NCI-H1417 (cell line): ENCODE data around the gene MMP11.
"Not testable (repeated sequence)": the region's sequence is repeated elsewhere in the genome, so short reads cannot be mapped to it uniquely, and the experiment has no call there.

ENCODE experiments used
- DNase-seq, 3 experiments: peaks; one replicate each; lab custom pipeline; 2025; lab: John Stamatoyannopoulos, UW

MMP11 gene, protein sequence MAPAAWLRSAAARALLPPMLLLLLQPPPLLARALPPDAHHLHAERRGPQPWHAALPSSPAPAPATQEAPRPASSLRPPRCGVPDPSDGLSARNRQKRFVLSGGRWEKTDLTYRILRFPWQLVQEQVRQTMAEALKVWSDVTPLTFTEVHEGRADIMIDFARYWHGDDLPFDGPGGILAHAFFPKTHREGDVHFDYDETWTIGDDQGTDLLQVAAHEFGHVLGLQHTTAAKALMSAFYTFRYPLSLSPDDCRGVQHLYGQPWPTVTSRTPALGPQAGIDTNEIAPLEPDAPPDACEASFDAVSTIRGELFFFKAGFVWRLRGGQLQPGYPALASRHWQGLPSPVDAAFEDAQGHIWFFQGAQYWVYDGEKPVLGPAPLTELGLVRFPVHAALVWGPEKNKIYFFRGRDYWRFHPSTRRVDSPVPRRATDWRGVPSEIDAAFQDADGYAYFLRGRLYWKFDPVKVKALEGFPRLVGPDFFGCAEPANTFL

DNA sequence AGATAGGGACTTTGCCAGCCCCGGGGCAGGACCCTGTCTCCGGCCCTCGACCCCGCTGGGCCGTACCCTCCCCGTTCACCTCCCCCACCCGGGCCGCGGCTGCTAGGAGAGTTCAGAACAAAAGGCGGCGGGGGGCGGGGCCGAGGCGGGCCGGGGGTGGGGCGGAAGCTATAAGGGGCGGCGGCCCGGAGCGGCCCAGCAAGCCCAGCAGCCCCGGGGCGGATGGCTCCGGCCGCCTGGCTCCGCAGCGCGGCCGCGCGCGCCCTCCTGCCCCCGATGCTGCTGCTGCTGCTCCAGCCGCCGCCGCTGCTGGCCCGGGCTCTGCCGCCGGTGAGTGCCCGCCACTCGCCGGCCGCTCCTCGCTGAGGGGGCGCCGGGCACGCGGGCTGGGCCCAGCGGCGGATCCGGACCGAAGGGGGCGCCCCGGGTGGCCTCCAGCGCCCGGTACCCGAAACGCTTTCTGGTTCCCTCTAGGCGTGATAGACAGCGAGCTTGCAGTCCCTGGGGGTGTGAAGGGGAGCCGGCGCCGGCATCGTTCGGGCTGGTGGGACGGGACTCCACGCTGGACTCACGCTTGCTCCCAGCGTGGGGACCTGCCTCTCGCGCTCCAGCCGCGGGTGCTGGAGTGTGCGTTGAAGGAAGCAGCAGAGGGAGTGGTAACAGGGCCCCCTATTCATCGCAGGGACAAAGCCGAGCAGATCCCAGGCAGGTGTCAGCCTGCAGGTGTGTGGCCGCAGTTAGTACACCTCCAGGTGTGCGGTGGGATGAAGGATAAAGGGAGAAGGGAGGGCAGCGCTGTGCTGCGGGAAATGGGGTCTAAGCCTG lies at the start of gene MMP11:
TSS of gene MMP11 (plus strand) at position 201 of the 825 bp plus-strand sequence. CDS start at position 223, 22 bp downstream.
- peak; percentile 41 to 72 (median 58) for DNase-seq

DNA sequence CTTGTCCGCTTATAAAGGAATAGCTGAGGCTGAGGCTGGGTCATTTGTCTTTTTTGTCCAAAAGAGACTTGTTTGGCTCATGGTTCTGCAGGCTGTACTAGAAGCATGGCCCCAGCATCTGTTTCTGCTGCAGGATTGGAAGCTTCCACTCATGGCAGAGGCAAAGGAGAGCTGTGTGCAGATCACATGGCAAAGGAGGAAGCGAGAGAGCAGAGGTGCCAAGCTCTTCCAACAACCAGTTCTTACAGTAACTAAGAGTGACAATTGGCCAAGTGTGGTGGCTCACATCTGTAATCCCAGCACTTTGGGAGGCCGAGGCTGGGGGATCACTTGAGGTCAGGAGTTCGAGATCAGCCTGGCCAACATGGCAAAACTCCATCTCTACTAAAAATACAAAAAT lies 44.5 kb upstream of the MMP11 start:
- not testable (repeated sequence) for DNase-seq

DNA sequence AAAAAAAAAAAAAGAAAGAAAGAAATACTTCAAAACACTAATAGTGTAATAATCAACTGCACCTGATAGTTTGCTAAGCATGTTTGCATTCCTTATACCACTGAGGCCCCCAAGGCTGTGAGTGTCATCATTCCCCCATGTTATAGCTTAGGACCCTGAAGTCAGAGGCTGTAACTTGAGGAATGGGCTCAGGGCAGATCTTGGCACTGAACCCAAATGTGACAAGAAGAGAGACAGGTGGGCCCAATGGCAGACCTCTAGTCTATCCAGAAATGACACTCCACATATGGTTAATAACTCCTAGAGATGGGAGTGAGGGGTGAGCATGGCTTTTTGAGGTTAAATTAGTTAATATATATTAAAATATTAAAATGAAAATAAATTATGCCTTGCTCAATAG lies 35.0 kb upstream of the MMP11 start:
- no peak for DNase-seq

DNA sequence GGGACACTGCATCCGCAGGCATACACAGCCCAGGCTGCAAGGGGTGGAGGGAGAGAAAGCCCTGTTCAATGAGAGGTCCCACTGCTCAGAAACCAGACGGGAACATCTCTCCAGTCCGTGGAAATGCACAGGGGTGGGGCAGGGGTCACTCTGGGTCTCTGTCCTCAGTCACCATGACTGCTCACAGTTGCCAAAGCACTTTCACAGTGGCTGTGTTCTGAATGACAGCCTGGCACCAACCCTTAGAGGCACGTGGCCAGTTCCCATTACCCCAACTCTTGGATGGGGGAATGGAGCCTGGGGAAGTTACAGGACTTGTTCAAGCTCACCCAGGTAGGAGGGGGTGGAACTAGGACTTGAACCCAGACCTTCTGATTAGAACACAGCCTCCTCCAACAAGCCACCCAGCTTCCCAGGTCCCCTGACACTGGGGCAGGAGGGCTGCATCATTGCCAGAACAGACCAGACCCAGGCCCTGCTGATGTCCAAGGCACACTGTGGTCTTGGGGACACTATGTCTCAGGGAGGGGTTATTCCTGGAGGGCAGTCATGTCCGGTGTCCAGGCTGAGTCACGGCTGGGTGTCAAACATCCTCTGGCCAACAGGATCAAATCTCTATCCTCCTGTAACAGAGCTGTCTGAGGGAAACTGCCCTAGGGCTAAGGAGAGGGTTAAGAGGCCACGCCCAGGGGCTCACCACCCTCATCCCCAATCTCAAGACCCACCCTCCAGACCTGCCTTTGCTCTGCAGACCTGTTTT lies 30.0 kb upstream of the MMP11 start:
- no peak for DNase-seq

DNA sequence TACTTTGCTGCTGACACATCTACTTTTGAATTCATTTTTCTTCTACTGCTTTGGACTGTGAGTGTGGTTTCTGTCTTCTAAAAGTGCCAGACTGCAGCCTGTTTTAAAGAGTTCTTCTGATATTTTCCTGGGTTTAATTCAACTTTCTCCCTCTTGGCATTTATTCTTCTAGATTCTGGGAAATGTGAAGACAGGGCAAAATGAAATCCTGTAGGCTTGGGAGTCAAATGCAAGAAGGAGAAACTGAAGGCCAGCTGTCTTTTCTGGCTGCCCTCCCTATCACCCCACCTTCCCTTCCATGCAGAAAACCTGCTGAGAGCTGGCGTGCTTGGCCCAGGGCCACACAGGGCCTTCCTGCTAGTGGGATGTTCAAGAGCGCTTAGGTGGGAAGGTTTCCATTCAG lies 29.3 kb upstream of the MMP11 start:
- DNase-seq: no peak

DNA sequence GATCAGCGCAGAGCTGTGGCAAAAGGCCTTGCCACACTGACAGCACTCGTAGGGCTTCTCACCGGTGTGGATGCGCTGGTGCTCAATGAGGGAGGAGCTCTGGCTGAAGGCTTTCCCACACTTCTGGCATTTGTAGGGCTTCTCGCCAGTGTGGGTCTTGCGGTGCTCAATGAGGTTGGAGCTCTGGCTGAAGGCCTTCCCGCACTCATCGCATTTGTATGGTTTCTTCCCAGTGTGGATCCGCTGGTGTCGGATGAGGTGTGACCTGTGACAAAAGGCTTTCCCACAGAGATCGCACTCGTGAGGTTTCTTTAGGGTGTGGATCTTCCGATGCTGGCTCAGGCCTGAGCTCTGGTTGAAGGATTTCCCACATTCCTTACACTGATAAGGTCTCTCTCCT lies 28.6 kb upstream of the MMP11 start:
- no peak for DNase-seq

DNA sequence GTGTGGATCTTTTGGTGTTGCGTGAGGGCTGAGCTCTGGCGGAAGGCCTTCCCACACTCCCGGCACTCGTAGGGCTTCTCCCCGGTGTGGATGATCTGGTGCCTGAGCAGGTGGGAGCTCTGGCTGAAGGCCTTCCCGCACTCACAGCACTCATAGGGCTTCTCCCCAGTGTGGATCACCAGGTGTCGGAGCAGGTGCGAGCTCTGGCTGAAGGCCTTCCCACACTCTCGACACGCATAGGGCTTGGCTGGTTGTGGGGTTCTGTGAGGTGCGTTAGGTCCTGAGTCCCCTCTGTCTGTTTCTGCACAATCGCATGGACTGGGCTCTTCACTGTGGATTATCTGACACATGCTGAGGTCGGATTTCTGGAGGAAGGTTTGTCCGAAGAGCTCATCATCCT lies 28.2 kb upstream of the MMP11 start:
- DNase-seq: no peak

DNA sequence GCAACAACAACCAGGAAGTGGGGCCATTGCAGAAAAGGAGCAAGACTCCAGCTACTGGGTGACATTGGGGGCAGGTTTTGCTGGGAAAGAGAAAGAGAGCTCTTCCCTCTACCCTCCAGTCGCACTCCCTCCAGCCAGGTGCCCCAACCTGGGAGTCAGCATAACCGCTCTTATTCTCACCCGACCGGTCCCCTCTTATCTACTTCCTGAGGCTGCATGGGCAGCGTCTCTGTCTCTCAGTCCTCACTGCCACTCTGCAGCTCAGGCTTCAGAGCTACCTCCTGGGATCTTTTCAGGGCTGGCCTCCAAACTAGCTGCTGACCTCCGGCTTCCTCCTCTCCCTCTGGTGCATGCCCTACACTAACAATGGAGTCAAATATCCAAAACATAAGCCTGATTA lies 26.9 kb upstream of the MMP11 start:
- DNase-seq: no peak

DNA sequence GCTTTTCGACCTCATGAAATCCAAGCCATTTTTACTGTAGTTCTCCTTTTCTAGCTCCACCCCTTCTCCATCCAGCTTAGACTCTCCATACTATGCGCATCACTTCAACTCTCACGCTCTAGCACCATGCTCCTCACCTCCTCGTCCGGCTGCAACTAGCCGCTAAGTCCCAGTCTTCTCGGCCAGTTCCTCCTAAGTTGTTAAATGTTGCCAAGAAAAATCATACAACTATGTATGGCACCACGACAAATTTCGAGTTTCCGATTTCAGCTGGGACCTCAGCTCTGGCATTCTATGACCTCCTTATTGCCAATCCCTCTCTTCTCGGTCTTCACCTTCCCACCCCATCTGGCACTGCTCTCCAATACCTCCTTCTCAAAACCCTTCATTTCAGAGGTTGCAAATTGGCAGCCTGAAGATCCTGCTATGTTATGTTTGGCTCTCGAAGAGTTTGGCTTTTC lies 22.8 kb upstream of the MMP11 start:
- no peak for DNase-seq

DNA sequence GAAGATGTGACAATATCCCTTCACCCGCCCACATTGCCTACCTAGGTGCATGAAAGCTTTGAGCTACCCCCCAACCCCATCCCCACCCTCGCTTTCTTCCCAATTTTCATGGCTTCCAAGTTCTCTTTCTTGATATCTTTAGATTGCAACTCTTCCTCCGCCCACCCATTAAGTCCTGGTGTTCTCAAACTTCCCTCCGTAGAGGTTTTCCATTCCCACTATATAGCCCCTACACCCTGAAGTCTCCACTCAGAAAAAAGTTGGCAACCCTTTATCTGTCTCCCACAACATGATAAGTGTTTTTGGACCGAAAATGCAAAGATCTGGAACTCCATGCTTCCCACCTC lies 22.3 kb upstream of the MMP11 start:
- peak in 1 of 3 experiments; percentile 21 for DNase-seq

DNA sequence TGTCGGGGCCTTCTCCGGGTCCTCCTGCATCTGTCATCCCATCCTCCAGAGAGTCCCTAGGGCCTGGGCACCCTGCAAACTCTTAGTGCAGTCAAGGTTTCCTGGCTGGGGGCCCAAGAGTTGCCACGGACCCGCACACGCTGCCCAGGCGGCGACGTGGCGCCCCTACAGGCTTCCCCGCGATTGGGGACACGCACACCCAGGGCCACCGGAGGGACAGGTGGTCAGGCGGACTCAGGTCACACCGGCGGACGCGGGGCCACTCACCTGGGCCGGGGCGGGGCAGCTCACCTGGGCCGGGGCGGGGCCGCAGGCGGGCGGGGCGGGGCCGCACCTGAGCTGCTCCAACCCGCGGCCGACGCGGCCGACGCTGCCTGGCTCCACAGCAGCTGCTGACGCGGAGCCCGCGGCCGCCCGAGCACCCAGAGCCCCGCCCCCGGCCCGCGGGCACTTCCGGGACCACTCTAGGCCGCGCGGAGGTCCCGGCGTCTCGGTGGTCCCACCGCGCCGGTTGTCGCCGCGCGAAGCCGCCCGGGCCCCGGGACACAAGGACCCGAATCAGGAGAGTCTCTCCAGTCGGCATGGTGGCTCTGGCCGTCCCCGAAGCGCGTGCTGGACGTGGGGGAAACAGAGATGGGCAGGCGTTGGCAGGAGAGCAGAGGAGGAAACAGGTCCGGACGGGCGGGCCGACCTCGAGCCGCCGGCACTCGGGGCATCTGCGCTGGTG lies 21.8 kb upstream of the MMP11 start, which contains the start of gene ZNF70:
TSS of gene ZNF70 (minus strand) at position 399 of the 727 bp plus-strand sequence. CDS start 5,972 bp downstream, outside the sequence.
- DNase-seq: peak; percentile 81 to 84 (median 82)

DNA sequence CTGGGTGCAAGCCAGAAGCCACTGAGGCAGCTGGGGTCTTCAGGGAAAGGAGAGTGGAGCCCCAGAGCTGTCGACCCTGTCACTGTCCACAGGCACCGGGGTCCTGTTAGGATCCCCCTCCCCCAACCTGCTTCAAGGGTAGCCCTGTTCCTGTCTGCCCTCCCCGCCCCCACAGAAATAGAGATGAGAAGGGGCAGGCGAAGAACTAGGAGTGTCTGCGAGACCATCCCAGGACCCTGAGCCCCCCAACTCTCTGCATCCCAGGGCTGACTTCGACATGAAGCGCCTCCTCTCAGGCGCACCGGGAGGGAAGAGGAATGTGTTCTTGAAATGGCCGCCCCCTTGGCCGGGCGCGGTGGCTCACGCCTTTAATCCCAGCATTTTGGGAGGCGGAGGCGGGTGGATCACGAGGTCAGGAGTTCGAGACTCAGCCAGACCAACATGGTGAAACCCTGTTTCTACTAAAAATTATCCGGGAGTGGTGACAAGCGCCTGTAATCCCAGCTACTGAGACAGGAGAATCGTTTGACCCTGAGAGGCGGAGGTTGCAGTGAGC lies 21.1 kb upstream of the MMP11 start:
- peak; percentile 3 to 64 (median 60) for DNase-seq

DNA sequence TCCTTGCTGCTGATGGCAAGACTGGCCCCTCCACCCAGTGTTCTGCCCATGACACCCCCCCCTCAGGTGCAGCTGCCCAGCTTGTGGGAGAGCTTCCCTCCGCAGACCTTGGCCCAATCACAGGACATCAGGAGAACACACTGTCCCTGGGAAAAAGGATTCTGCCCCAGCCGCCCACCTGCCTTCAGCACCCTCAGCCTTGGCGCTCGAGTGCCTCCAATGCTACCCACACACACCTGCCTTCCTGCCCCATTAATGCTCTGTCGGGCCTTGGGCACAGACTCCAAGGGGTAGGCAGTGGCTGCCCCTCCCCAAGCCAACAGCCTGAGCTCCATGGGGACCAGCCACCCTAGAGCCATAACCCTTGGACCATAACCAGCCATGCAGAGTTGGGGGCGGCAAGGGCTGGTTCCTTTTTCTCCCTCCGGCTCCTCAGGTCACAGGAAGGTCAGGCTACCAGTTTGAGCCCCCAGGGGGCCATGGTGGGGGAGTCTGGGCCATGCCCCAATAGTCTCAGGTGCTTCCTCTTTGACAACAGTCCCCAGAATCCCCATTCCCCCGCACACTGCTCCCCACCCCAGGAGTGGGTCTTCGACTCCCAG lies 20.5 kb upstream of the MMP11 start:
- no peak for DNase-seq

DNA sequence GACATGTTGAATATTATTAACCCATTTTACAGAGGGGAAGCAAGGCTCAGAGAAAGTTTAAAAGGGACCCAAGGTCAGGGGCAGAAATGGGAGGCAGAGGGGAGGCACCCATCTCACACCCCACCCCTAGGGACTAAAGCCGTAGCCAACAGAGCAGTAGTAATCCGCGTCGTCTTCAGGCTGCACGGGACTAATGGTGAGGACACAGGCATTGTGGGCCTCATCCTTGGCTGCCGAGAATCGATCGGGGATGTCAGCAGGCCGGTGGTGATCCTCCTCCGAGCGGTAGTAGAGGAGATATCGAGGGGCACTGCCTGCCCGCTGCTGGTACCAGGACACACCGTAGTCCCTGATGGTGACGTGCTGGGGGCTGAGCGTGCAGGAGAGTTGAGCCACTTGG lies 19.9 kb upstream of the MMP11 start:
- DNase-seq: no peak

DNA sequence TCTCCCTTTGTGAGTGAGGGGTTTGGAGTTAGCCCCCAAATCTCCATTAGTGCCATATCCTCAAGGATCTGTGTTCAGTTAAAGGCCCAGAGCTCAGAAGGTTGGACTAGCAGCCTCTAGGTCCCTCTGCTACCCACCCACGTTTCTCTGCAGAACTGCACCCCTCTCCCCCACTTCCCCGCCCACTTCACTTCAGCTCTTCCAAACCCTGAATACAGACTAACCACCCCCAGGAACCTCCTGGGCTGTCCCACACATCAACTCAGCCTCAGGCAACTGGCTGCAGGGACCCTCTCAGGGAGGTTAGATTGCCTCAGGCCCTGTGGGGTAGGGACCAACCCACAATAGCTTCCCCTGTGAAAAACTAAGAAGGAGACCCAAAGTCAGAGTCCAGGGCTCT lies 19.3 kb upstream of the MMP11 start:
- no peak for DNase-seq

DNA sequence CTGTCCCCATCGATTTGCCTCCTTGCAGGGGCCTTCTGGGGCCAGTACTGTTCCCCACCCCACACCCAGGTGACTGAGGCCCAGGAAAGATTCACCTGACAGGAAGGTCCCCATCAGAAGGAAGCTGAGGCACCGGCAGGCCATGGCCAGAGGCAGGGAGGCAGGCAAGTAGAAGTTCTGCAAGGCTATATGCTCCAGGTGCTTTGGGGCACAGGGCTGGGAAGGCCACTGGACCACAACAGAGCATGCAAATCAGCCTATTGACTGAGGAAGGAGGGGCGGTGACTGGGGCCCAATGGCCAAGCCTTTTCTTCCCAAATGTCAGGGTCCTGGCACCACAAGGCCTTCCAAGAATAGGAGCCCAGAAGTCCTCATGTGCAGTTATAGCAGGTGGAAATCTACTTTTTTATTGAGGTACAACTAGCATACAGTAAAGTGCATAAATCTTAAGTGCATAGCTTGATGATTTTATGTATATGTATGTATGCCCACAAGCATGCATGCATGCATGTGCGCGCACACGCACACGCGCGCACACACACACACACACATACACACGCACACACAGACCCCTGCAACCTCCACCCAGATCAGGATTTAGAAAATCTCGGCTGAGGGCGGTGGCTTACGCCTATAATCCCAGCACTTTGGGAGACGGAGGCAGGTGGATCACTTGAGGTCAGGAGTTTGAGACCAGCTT lies 18.3 kb upstream of the MMP11 start, which contains the start of gene VPREB3:
TSS of gene VPREB3 (minus strand) at position 206 of the 700 bp plus-strand sequence. CDS start at position 144, 62 bp downstream.
- DNase-seq: no peak

DNA sequence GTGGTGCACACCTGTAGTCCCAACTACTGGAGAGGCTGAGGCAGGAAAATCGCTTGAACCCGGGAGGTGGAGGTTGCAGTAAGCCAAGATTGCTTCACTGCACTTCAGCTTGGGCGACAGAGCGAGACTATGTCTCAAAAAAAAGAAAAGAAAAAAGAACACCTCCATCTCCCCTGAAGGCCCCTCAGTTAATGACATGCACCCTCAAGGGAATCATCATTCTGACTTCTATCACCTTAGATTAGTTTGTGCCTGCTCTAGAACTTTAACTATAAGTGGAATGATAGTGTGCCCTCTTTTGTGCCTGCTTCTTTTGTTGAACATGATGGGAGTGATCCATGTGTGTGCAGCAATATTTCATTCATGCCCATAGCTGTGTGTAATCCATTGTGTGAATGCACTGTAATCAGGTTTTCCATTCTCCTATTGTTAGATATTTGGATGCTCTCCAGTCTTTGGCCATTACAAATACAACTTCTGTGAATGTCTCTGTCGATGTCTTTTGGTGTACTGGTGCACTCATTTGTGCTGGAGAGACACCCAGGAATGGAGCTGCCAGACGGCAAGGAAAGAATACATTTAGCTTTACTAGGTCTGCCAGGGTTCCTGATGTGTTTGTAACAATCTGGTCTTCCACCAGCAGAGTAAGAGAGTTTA lies 17.5 kb upstream of the MMP11 start:
- no peak for DNase-seq

DNA sequence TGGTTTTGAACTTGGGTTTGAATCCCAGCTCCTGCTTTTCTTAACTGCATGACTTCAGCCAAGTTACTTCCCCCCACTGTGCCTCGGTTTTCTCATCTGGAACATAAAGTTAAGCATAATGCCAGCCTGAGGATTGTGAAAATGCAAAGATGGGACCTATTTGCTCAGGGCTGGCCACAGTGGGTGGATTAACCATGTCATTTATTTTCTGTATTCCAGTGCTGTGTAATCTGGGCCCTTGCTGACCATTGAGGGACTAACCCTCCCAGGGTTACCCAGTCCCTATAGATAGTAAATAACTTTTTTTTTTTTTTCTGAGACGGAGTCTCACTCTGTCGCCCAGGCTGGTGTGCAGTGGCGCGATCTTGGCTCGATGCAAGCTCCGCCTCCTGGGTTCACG lies 16.9 kb upstream of the MMP11 start:
- no peak for DNase-seq

DNA sequence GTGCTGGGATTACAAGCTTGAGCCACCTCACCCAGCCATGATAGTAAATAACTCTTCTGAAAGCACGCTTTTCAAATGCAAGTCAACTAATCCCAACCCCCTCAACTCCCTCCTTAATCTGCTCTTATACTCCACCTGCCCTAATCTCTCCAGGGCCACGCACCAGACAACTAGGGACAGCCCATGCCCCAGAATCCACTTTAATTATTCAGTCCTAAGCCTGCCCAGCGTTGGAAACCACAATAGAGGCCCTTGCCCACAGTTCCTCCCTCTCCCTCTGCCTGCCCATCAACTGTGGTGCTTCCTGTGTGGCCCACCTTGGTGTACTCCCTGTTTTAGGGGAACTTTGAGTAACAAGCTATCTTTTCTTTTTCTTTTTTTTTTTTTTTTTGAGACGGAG lies 15.8 kb upstream of the MMP11 start:
- no peak for DNase-seq
